Neural crest cell (in vitro differentiated cells): ENCODE measurements around the gene MYO15A. TPM values are rescaled to one million over a fixed set of nuclear protein-coding genes. Genes with fewer than 3 reads are reported as not detected.

ENCODE experiments used
- DNase-seq: peaks from one replicate; pipeline ENCODE4 v3.0.0; 2021; ENCODE audit warnings: low read depth, mixed read lengths, low spot score
- H3K27ac Mint-ChIP-seq: one replicate; pipeline ENCODE4 v1.8.0; 2021; ENCODE audit warnings: mild to moderate bottlenecking, mixed read lengths; ENCODE audit not compliant: unreplicated experiment
- H3K27me3 Mint-ChIP-seq: 2 replicates; pipeline ENCODE4 v1.8.0; 2021; ENCODE audit warnings: low read depth, mild to moderate bottlenecking, mixed read lengths
- H3K36me3 Mint-ChIP-seq: 2 replicates; pipeline ENCODE4 v1.8.0; 2021; ENCODE audit warnings: low read depth, mild to moderate bottlenecking, mixed read lengths
- H3K4me1 Mint-ChIP-seq: 2 replicates; pipeline ENCODE4 v1.8.0; 2021; ENCODE audit warnings: mixed read lengths
- H3K4me3 Mint-ChIP-seq: one replicate; pipeline ENCODE4 v1.8.0; 2021; ENCODE audit warnings: mild to moderate bottlenecking, mixed read lengths
- H3K9me3 Mint-ChIP-seq: 2 replicates; pipeline ENCODE4 v1.8.0; 2021; ENCODE audit warnings: mixed read lengths
- total RNA-seq: library from RNA; stranded (reverse); gene quantifications from 2 replicates; pipeline ENCODE4 v1.2.1, GENCODE V29; 2021
- TF ChIP-seq, protein P1 (sequence below): fragments of 200-600 bp; sonication (generic); conservative IDR thresholded peaks from 2 replicates; pipeline ENCODE4 v1.5.0; 2021; ENCODE audit warnings: antibody characterized with exemption, mild to moderate bottlenecking

MYO15A gene
- total RNA-seq, 1 donor from 2014 or later, result 1.6 TPM

- H3K27me3 Mint-ChIP-seq, result peaks cover 4% of the 10 kb centered on the region
Observed at GRCh38 chr17:18079543-18079942, 29.0 kb upstream of the MYO15A start.

DNA sequence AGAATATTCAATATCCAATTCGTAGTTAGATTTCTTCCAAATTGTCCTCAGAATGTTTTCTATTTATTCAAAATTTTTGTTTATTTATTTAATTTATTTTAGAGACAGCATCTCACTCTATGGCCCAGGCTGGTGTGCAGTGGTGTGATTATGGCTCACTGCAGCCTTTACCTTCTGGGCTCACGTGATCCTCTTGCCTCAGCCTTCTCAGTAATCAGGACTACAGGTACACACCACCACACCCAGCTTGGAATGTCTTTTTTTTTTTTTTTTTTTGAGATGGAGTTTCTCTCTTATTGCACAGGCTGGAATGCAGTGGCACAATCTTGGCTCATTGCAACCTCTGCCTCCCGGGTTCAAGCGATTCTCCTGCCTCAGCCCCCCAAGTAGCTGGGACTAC lies 24.3 kb upstream of the MYO15A start:
- Mint-ChIP-seq H3K27ac (no peak overlapping the region), H3K9me3 (no peaks in the 10 kb centered on the region), H3K36me3 (no peaks in the 10 kb centered on the region), H3K4me3 (no peak overlapping the region), H3K4me1 (peaks cover 18% of the 10 kb centered on the region), H3K27me3 (peaks cover 1% of the 10 kb centered on the region)
- TF ChIP-seq, protein P1, sequence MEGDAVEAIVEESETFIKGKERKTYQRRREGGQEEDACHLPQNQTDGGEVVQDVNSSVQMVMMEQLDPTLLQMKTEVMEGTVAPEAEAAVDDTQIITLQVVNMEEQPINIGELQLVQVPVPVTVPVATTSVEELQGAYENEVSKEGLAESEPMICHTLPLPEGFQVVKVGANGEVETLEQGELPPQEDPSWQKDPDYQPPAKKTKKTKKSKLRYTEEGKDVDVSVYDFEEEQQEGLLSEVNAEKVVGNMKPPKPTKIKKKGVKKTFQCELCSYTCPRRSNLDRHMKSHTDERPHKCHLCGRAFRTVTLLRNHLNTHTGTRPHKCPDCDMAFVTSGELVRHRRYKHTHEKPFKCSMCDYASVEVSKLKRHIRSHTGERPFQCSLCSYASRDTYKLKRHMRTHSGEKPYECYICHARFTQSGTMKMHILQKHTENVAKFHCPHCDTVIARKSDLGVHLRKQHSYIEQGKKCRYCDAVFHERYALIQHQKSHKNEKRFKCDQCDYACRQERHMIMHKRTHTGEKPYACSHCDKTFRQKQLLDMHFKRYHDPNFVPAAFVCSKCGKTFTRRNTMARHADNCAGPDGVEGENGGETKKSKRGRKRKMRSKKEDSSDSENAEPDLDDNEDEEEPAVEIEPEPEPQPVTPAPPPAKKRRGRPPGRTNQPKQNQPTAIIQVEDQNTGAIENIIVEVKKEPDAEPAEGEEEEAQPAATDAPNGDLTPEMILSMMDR, result no peak
- DNase-seq, result no peak

More at GRCh38 chr17:18079543-18079942, 29.0 kb upstream of the MYO15A start:
- Mint-ChIP-seq H3K4me1 (no peaks in the 10 kb centered on the region), H3K36me3 (no peaks in the 10 kb centered on the region), H3K9me3 (no peaks in the 10 kb centered on the region), H3K4me3 (no peak overlapping the region), H3K27ac (no peak overlapping the region)
- TF ChIP-seq, protein P1, result no peak
- no peak for DNase-seq

- Mint-ChIP-seq H3K27me3 (no peaks in the 10 kb centered on the region), H3K27ac (peak within 1 kb of the TSS; percentile 97), H3K36me3 (no peaks in the 10 kb centered on the region), H3K4me3 (peak within 1 kb of the TSS; percentile 97), H3K4me1 (peaks cover 22% of the 10 kb centered on the region), H3K9me3 (no peaks in the 10 kb centered on the region)
- peak; percentile 96 for DNase-seq
- TF ChIP-seq, protein P1, result no peak
Observed at GRCh38 chr17:18087610-18088491, 20.7 kb upstream of the MYO15A start, which contains the start of gene DRG2. Gene DRG2, plus strand, starts transcription at chr17:18087948. Its CDS starts 76 bp downstream, at chr17:18088024.

DNA sequence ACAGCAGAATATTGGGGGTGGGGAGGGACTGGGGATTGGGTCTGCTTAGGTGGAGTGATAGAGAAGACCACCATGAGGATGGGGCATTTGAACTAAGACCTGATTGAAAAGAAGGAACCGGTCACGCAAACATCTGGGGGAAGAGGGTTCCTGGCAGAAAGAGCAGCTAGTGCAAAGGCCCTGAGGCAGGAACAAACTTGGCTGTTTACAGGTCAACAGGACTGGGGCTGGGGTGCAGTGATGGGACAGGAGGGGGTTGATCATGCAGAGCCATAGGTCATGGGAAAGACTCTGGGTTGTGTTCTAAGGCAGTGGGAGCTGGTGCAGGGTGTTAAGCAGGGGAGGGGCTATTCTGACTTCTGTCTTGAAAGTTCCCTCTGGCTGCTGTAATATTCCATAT lies 18.9 kb upstream of the MYO15A start:
- Mint-ChIP-seq H3K27ac (no peak overlapping the region), H3K9me3 (no peaks in the 10 kb centered on the region), H3K36me3 (peaks cover 6% of the 10 kb centered on the region), H3K27me3 (no peaks in the 10 kb centered on the region), H3K4me3 (peak overlapping the region; percentile 97), H3K4me1 (peaks cover 22% of the 10 kb centered on the region)
- TF ChIP-seq, protein P1, result no peak
- no peak for DNase-seq

DNA sequence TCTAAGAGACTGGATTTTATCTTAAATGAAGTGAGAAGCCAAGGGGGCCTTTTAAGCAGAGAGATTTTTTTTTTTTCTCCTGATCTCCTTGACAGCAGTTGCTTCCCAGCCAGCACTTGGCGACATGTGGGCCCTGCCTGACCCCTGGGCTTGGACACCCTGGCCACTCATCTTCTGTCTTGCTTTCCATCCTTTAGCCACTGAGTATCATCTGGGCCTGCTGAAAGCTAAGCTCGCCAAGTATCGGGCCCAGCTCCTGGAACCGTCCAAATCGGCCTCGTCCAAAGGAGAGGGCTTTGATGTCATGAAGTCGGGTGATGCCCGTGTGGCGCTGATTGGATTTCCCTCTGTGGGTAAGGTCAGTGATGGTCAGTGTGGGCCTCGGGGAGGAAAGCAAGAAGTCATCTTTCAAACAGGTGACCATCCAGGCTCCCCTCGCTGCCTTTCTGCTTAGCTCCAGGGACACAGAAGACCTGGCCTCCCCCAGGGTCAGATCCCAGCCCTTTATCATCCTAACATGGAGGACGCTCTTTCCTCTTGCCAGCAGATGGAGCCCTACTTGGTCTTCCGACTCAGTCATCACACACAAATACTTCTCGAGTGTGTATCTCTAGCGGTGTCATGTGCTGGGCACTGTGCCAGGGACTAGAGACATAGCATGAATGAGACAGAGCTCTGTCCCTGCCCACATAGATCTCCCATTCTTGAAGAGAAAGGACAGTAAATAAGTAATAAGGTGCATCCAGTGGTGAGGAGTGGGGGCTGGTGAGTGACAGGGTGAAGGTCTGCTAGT lies 14.7 kb upstream of the MYO15A start:
- H3K4me1 Mint-ChIP-seq, result peaks cover 6% of the 10 kb centered on the region
- H3K27ac Mint-ChIP-seq, result no peak overlapping the region
- no peak for DNase-seq
- H3K9me3 Mint-ChIP-seq, result no peaks in the 10 kb centered on the region
- peaks cover 6% of the 10 kb centered on the region for H3K36me3 Mint-ChIP-seq
- no peak overlapping the region for H3K4me3 Mint-ChIP-seq
- TF ChIP-seq, protein P1, result peak; percentile 51
- no peaks in the 10 kb centered on the region for H3K27me3 Mint-ChIP-seq
